H1 (cell line): ENCODE data around the gene DCDC2. TPM values are rescaled to one million over a fixed set of nuclear protein-coding genes. Genes with fewer than 3 reads are reported as not detected.
A peak's percentile ranks its signal among the peaks of the same experiment; 100 is the strongest.
"Not testable (repeated sequence)": the region's sequence is repeated elsewhere in the genome, so short reads cannot be mapped to it uniquely, and the experiment has no call there.

Source experiments
- CTCF ChIA-PET: fragments of 300-600 bp; sonication (Branson Sonifier 250); formaldehyde crosslinking; loops from one replicate; lab custom pipeline; 2021; ENCODE audit not compliant: partially characterized antibody; lab: Charles Lee
- POLR2A ChIA-PET: fragments of 300-600 bp; sonication (Branson Sonifier 250); formaldehyde crosslinking; loops from one replicate; lab custom pipeline; 2021; ENCODE audit warnings: inconsistent platforms; ENCODE audit not compliant: partially characterized antibody; lab: Charles Lee
- DNase-seq, 2 experiments: peaks; one replicate each; pipeline versions ENCODE4 v3.0.0 to v3.0.0-alpha.2; 2010 to 2022; ENCODE audit warnings: low spot score in 2 of 2, low read depth in 1 of 2, mixed read lengths in 1 of 2
- FAIRE-seq: peaks from 2 replicates; lab custom pipeline; 2011; peaks lifted over from hg19 to GRCh38; lab: Jason Lieb, UNC
- H2AFZ ChIP-seq: 2 replicates; pipeline ENCODE4 v1.8.1; 2012; ENCODE audit warnings: low read length, inconsistent platforms
- H2AK5ac ChIP-seq: 2 replicates; pipeline ENCODE4 v1.6.1; 2013; ENCODE audit warnings: low read depth, low read length
- H2BK120ac ChIP-seq: replicated peaks from 2 replicates; pipeline ENCODE3; 2013; ENCODE audit warnings: low read depth, low read length, inconsistent platforms
- H2BK12ac ChIP-seq: 2 replicates; pipeline ENCODE4 v1.6.1; 2013; ENCODE audit warnings: low read depth, low read length
- H2BK15ac ChIP-seq: 2 replicates; pipeline ENCODE4 v1.6.1; 2013; ENCODE audit warnings: low read length
- H2BK20ac ChIP-seq: 2 replicates; pipeline ENCODE4 v1.6.1; 2013; ENCODE audit warnings: low read length
- H2BK5ac ChIP-seq: 2 replicates; pipeline ENCODE4 v1.6.1; 2013; ENCODE audit warnings: low read depth, low read length
- H3K14ac ChIP-seq: 2 replicates; pipeline ENCODE4 v1.6.1; 2013; ENCODE audit warnings: inconsistent platforms; ENCODE audit not compliant: insufficient read length
- H3K18ac ChIP-seq: 2 replicates; pipeline ENCODE4 v1.6.1; 2013; ENCODE audit warnings: low read length; ENCODE audit errors: extremely low read depth
- H3K23ac ChIP-seq: 2 replicates; pipeline ENCODE4 v1.6.1; 2013; ENCODE audit warnings: inconsistent platforms; ENCODE audit not compliant: insufficient read length
- H3K23me2 ChIP-seq: 2 replicates; pipeline ENCODE4 v1.6.1; 2013; ENCODE audit warnings: low read depth, low read length
- H3K27ac ChIP-seq: 2 replicates; pipeline ENCODE4 v1.6.1; 2011; ENCODE audit warnings: low read depth, low read length, inconsistent platforms
- H3K27me3 ChIP-seq, 4 experiments: replicated peaks in 1 of 4; 1 replicate in 1 of 4; 2 replicates in 3 of 4; pipeline versions ENCODE4 v1.6.1 to v1.8.1; 2011 to 2013; ENCODE audit warnings: low read length in 3 of 4, mild to moderate bottlenecking in 3 of 4, inconsistent platforms in 2 of 4, mixed read lengths in 2 of 4, moderate library complexity in 1 of 4; ENCODE audit not compliant: control insufficient read depth in 3 of 4, insufficient read depth in 3 of 4; ENCODE audit errors: extremely low read depth in 1 of 4
- H3K36me3 ChIP-seq, 4 experiments: 2 replicates each; pipeline versions ENCODE4 v1.6.1 to v1.8.1; 2011 to 2013; ENCODE audit warnings: mild to moderate bottlenecking in 4 of 4, low read length in 3 of 4, moderate library complexity in 2 of 4, control low read depth in 1 of 4, inconsistent platforms in 1 of 4; ENCODE audit not compliant: insufficient read depth in 4 of 4, control insufficient read depth in 2 of 4
- H3K4ac ChIP-seq: replicated peaks from 2 replicates; pipeline ENCODE3; 2013; ENCODE audit warnings: low read length, low read depth, mixed read lengths, inconsistent platforms; ENCODE audit not compliant: insufficient read length
- H3K4me1 ChIP-seq, 4 experiments: replicated peaks in 1 of 4; 1 replicate in 1 of 4; 2 replicates in 3 of 4; pipeline versions ENCODE4 v1.6.1 to v1.8.1; 2011 to 2013; ENCODE audit warnings: low read length in 3 of 4, inconsistent platforms in 2 of 4, mixed read lengths in 1 of 4; ENCODE audit not compliant: insufficient read depth in 4 of 4, control insufficient read depth in 3 of 4
- H3K4me2 ChIP-seq, 2 experiments: 2 replicates each; pipeline versions ENCODE4 v1.6.1 to v1.8.1; 2011 to 2013; ENCODE audit warnings: low read depth in 2 of 2, low read length in 2 of 2, control low read depth in 1 of 2, inconsistent platforms in 1 of 2, mild to moderate bottlenecking in 1 of 2; ENCODE audit not compliant: insufficient read depth in 1 of 2
- H3K4me3 ChIP-seq, 4 experiments: fragments of 200-600, 300-600 bp in 1 of 4; sonication (generic), shearing (Covaris generic), sonication (Bioruptor Twin) in 1 of 4; 2 replicates each; pipeline versions ENCODE4 v1.5.1 to v1.8.1; 2011 to 2016; ENCODE audit warnings: low read length in 4 of 4, low read depth in 3 of 4, control low read depth in 2 of 4, inconsistent platforms in 2 of 4, mild to moderate bottlenecking in 2 of 4, mixed read lengths in 1 of 4, moderate library complexity in 1 of 4; ENCODE audit not compliant: insufficient read depth in 2 of 4; ENCODE audit errors: extremely low read depth in 1 of 4
- H3K56ac ChIP-seq: replicated peaks from 2 replicates; pipeline ENCODE3; 2013; ENCODE audit warnings: low read depth, mild to moderate bottlenecking, mixed read lengths, low read length, inconsistent platforms; ENCODE audit not compliant: insufficient read length
- H3K79me1 ChIP-seq: 2 replicates; pipeline ENCODE4 v1.6.1; 2013; ENCODE audit warnings: low read depth, low read length, control low read depth
- H3K79me2 ChIP-seq, 2 experiments: 2 replicates each; pipeline versions ENCODE4 v1.6.1 to v1.8.1; 2012 to 2013; ENCODE audit warnings: low read length in 2 of 2, mild to moderate bottlenecking in 2 of 2, inconsistent platforms in 1 of 2; ENCODE audit not compliant: insufficient read depth in 2 of 2, control insufficient read depth in 1 of 2
- H3K9ac ChIP-seq, 4 experiments: replicated peaks in 1 of 4; 1 replicate in 1 of 4; 2 replicates in 3 of 4; pipeline versions ENCODE4 v1.6.1 to v1.8.1; 2011 to 2013; ENCODE audit warnings: low read depth in 3 of 4, low read length in 3 of 4, control low read depth in 2 of 4, mild to moderate bottlenecking in 2 of 4, moderate library complexity in 2 of 4, inconsistent platforms in 1 of 4; ENCODE audit errors: extremely low read depth in 1 of 4
- H3K9me3 ChIP-seq, 2 experiments: 2 replicates each; pipeline versions ENCODE4 v1.6.1 to v1.8.1; 2012 to 2013; ENCODE audit warnings: mild to moderate bottlenecking in 2 of 2, moderate library complexity in 2 of 2, control low read depth in 1 of 2, inconsistent platforms in 1 of 2, low read depth in 1 of 2, low read length in 1 of 2, mixed read lengths in 1 of 2; ENCODE audit not compliant: insufficient read depth in 2 of 2
- H4K20me1 ChIP-seq, 2 experiments: replicated peaks in 1 of 2; 2 replicates each; pipeline versions ENCODE3 to v1.8.1; 2011 to 2013; ENCODE audit warnings: inconsistent platforms in 2 of 2, low read length in 2 of 2, mild to moderate bottlenecking in 1 of 2; ENCODE audit not compliant: insufficient read depth in 2 of 2, control insufficient read depth in 1 of 2
- H4K5ac ChIP-seq: 2 replicates; pipeline ENCODE4 v1.6.1; 2013; ENCODE audit warnings: low read length, low read depth, mixed read lengths, inconsistent platforms; ENCODE audit not compliant: insufficient read length
- H4K8ac ChIP-seq: 2 replicates; pipeline ENCODE4 v1.8.0; 2013; ENCODE audit warnings: mild to moderate bottlenecking, moderate library complexity, low read length, inconsistent platforms; ENCODE audit not compliant: insufficient read depth; ENCODE audit errors: extremely low read depth
- H4K91ac ChIP-seq: replicated peaks from 2 replicates; pipeline ENCODE3; 2013; ENCODE audit warnings: low read length, mixed read lengths, inconsistent platforms; ENCODE audit not compliant: insufficient read length
- WGBS, 2 experiments: shearing (Covaris generic) in 1 of 2; methylation state at CpG; one replicate each; pipeline versions ENCODE4 v1.1.6 to v1.1.7; 2013 to 2015; ENCODE audit warnings: low lambda C conversion rate in 2 of 2, mixed read lengths in 2 of 2, inconsistent platforms in 1 of 2, low coverage in 1 of 2, missing lambda C conversion rate in 1 of 2; ENCODE audit not compliant: insufficient replicate concordance in 2 of 2, insufficient coverage in 1 of 2, insufficient read length in 1 of 2; ENCODE audit errors: extremely low coverage in 1 of 2, missing lambda C conversion rate in 1 of 2; 5-methylcytosine and 5-hydroxymethylcytosine counted together
- polyA plus RNA-seq, 7 experiments: library from polyadenylated mRNA; depleted of rRNA in 3 of 7; stranded (reverse) in 5 of 7; unstranded in 2 of 7; fragments of >200 nt in 5 of 7; fragments of 200-250 nt in 2 of 7; gene quantifications; 1 replicate in 5 of 7; 2 replicates in 1 of 7; 4 replicates in 1 of 7; pipeline versions ENCODE4 v1.2.1 to v1.2.3, GENCODE V29; 2011 to 2013; ENCODE audit warnings: missing spikeins in 2 of 7, mixed read lengths in 2 of 7
- total RNA-seq: library from RNA; stranded (reverse); fragmentation: NEBNext Ultra II Directional; extraction: Animal tissue kit (Norgen Biotek cat#: 25700); gene quantifications from 2 replicates; pipeline ENCODE4 v1.2.1, GENCODE V29; 2021

DCDC2 gene
- total and polyA plus RNA-seq, 2 of the 8 experiments (the other 6 are each of a cell fraction or from before 2014, with no cell fraction given): 0.03 to 0.15 TPM

GRCh38 chr6:24384369-24385130 is 26.7 kb upstream of the DCDC2 start:
- H2BK5ac ChIP-seq, FAIRE-seq, H3K27ac ChIP-seq, CTCF ChIA-PET, H4K91ac ChIP-seq, POLR2A ChIA-PET, H3K9me3 ChIP-seq, H3K4me2 ChIP-seq, DNase-seq, H3K79me2 ChIP-seq, H3K4me1 ChIP-seq, H3K27me3 ChIP-seq, H3K36me3 ChIP-seq, H3K4me3 ChIP-seq, H2AK5ac ChIP-seq, H3K56ac ChIP-seq, H3K18ac ChIP-seq, H3K23me2 ChIP-seq, H2BK12ac ChIP-seq, H3K4ac ChIP-seq, H4K20me1 ChIP-seq, H3K14ac ChIP-seq, H4K5ac ChIP-seq, H2AFZ ChIP-seq, H4K8ac ChIP-seq, H3K79me1 ChIP-seq, H2BK120ac ChIP-seq, H3K9ac ChIP-seq, H2BK20ac ChIP-seq, H3K23ac ChIP-seq: not testable (repeated sequence)
- WGBS, 2 experiments: 89% methylated on average over 5 of the region's 5 CpGs; no CpG with 5 or more reads in 1 of the 2 experiments
- 0 out of 2 replicates have a peak overlapping the region, but pooled peaks have one; percentile 13 for H2BK15ac ChIP-seq
